Keratinocyte (primary cell): ENCODE data around the gene SDK1. TPM values are rescaled to one million over a fixed set of nuclear protein-coding genes. Genes with fewer than 3 reads are reported as not detected.

Source experiments
- DNase-seq: peaks from one replicate; pipeline ENCODE4 v3.0.0-alpha.2; 2011; ENCODE audit warnings: low read depth, missing footprints, low spot score
- FAIRE-seq: peaks from 2 replicates; lab custom pipeline; 2011; peaks lifted over from hg19 to GRCh38; lab: Jason Lieb, UNC
- H2AFZ ChIP-seq: 2 replicates; pipeline ENCODE4 v1.6.0; 2012; ENCODE audit warnings: low read length, control low read depth, inconsistent platforms; ENCODE audit not compliant: control insufficient read depth
- H3K27ac ChIP-seq: 2 replicates; pipeline ENCODE4 v1.5.1; 2011; ENCODE audit warnings: low read length; ENCODE audit not compliant: control insufficient read depth, insufficient read depth
- H3K27me3 ChIP-seq: 3 replicates; pipeline ENCODE4 v1.6.0; 2011; ENCODE audit warnings: low read length; ENCODE audit not compliant: control insufficient read depth, insufficient read depth; ENCODE audit errors: extremely low read depth
- H3K36me3 ChIP-seq, 2 experiments: 2 replicates in 1 of 2; 3 replicates in 1 of 2; pipeline ENCODE4 v1.5.1; 2011; ENCODE audit warnings: low read length in 2 of 2, mild to moderate bottlenecking in 1 of 2; ENCODE audit not compliant: control insufficient read depth in 2 of 2, insufficient read depth in 2 of 2; ENCODE audit errors: extremely low read depth in 1 of 2
- H3K4me1 ChIP-seq: 3 replicates; pipeline ENCODE4 v1.5.1; 2011; ENCODE audit warnings: low read length; ENCODE audit not compliant: control insufficient read depth, insufficient read depth; ENCODE audit errors: extremely low read depth
- H3K4me2 ChIP-seq: 3 replicates; pipeline ENCODE4 v1.6.0; 2011; ENCODE audit warnings: low read depth, low read length; ENCODE audit not compliant: control insufficient read depth, insufficient read depth; ENCODE audit errors: extremely low read depth
- H3K4me3 ChIP-seq, 3 experiments: fragments of 200-600 bp in 1 of 3; sonication (generic) in 1 of 3; 2 replicates in 2 of 3; 3 replicates in 1 of 3; pipeline ENCODE4 v1.5.1; 2011 to 2016; ENCODE audit warnings: low read length in 3 of 3, mild to moderate bottlenecking in 3 of 3, control low read depth in 2 of 3, inconsistent platforms in 1 of 3, low read depth in 1 of 3, mixed read lengths in 1 of 3, mixed run types in 1 of 3, moderate library complexity in 1 of 3; ENCODE audit not compliant: control insufficient read depth in 2 of 3, insufficient read depth in 2 of 3; ENCODE audit errors: extremely low read depth in 1 of 3
- H3K79me2 ChIP-seq: 2 replicates; pipeline ENCODE4 v1.6.0; 2012; ENCODE audit warnings: low read length; ENCODE audit not compliant: control insufficient read depth, insufficient read depth
- H3K9ac ChIP-seq: 3 replicates; pipeline ENCODE4 v1.6.0; 2011; ENCODE audit warnings: low read length; ENCODE audit not compliant: control insufficient read depth, insufficient read depth; ENCODE audit errors: extremely low read depth
- H3K9me1 ChIP-seq: 3 replicates; pipeline ENCODE4 v1.6.0; 2011; ENCODE audit warnings: low read length; ENCODE audit not compliant: control insufficient read depth, insufficient read depth; ENCODE audit errors: extremely low read depth
- H3K9me3 ChIP-seq: 2 replicates; pipeline ENCODE4 v1.5.1; 2012; ENCODE audit warnings: low read depth, low read length; ENCODE audit not compliant: control insufficient read depth
- H4K20me1 ChIP-seq: 3 replicates; pipeline ENCODE4 v1.6.0; 2011; ENCODE audit warnings: low read length; ENCODE audit not compliant: control insufficient read depth, insufficient read depth; ENCODE audit errors: extremely low read depth
- CTCF ChIP-seq, 3 experiments: IDR thresholded peaks in 1 of 3; conservative IDR thresholded peaks in 1 of 3; optimal IDR thresholded peaks in 1 of 3; 2 replicates in 2 of 3; 3 replicates in 1 of 3; pipeline versions ENCODE3 to v1.5.1; 2011; ENCODE audit warnings: low read length in 3 of 3, mild to moderate bottlenecking in 3 of 3, moderate library complexity in 2 of 3, control low read depth in 1 of 3, inconsistent platforms in 1 of 3; ENCODE audit not compliant: insufficient read depth in 2 of 3; ENCODE audit errors: extremely low read depth in 1 of 3
- EZH2 ChIP-seq: IDR thresholded peaks from one replicate; pipeline ENCODE4 v1.6.1; 2012; ENCODE audit warnings: inconsistent platforms, mild to moderate bottlenecking, low read length, moderate library complexity
- dilution Hi-C: fragments of 300-500 bp; cut with MboI; formaldehyde crosslinking; loops from one replicate; pipeline ENCODE4 v1.7.0; 2020; ENCODE audit warnings: low sequenced_read_pairs; ENCODE audit not compliant: extremely low pct_ligation_motif_present
- polyA plus RNA-seq, 5 experiments: library from polyadenylated mRNA; depleted of rRNA in 3 of 5; stranded (reverse) in 3 of 5; stranded (forward) in 1 of 5; unstranded in 1 of 5; fragments of >200 nt; gene quantifications; 1 replicate in 1 of 5; 2 replicates in 3 of 5; 3 replicates in 1 of 5; pipeline versions ENCODE4 v1.2.1 to v1.2.3, GENCODE V29; 2011 to 2012; ENCODE audit warnings: missing spikeins in 2 of 5, low read depth in 1 of 5, low replicate concordance in 1 of 5

SDK1 gene
- polyA plus RNA-seq, 1 donor (not counting 4 experiments of a cell fraction or from before 2014, with no cell fraction given) = 0.66 TPM

- no peaks in the 10 kb centered on the region for H3K36me3 ChIP-seq
Observed at GRCh38 chr7:4056552-4057288, 755.7 kb downstream of the SDK1 start.

GRCh38 chr7:4057289-4057616 lies 756.2 kb downstream of the SDK1 start:
- no peak overlapping the region for H2AFZ ChIP-seq
- no peak for DNase-seq
- no peak overlapping the region for H3K4me3 ChIP-seq
- no peaks in the 10 kb centered on the region for H3K27me3 ChIP-seq
- H3K9me3 ChIP-seq = no peaks in the 10 kb centered on the region
- no peaks in the 10 kb centered on the region for H3K79me2 ChIP-seq
- H3K36me3 ChIP-seq = no peaks in the 10 kb centered on the region
- H3K9ac ChIP-seq = no peak overlapping the region
- no peak overlapping the region for H3K4me2 ChIP-seq
- no peaks in the 10 kb centered on the region for H4K20me1 ChIP-seq
- H3K9me1 ChIP-seq = no peaks in the 10 kb centered on the region
- no peaks in the 10 kb centered on the region for H3K4me1 ChIP-seq
- no peak overlapping the region for H3K27ac ChIP-seq
- dilution Hi-C loops = no loop called here
- TF ChIP-seq CTCF (optimal IDR thresholded peaks at IDR 0.05 in 1 of 3, IDR thresholded peaks at IDR 0.05 in 1 of 3, conservative IDR thresholded peaks at IDR 0.05 in 1 of 3; ENCODE audit: extremely low read depth in 1 of 3, insufficient read depth in 2 of 3, low read length in 3 of 3) (no peak), EZH2 (no peak)
- FAIRE-seq = no peak

More at GRCh38 chr7:4056552-4057288, 755.7 kb downstream of the SDK1 start:
- Histone ChIP-seq H3K4me2 (no peak overlapping the region), H3K79me2 (no peaks in the 10 kb centered on the region), H4K20me1 (no peaks in the 10 kb centered on the region), H3K27me3 (no peaks in the 10 kb centered on the region), H2AFZ (no peak overlapping the region), H3K9ac (no peak overlapping the region), H3K9me1 (no peaks in the 10 kb centered on the region), H3K4me3 (no peak overlapping the region), H3K9me3 (no peaks in the 10 kb centered on the region), H3K27ac (no peak overlapping the region), H3K4me1 (no peaks in the 10 kb centered on the region)
- dilution Hi-C loops = no loop called here
- TF ChIP-seq EZH2 (no peak), CTCF (optimal IDR thresholded peaks at IDR 0.05 in 1 of 3, IDR thresholded peaks at IDR 0.05 in 1 of 3, conservative IDR thresholded peaks at IDR 0.05 in 1 of 3; ENCODE audit: extremely low read depth in 1 of 3, insufficient read depth in 2 of 3, low read length in 3 of 3) (no peak)
- FAIRE-seq = no peak
- no peak for DNase-seq
